Keratinocyte (primary cell): ENCODE data around the gene PDILT.

ENCODE experiments used
- CTCF ChIP-seq, 3 experiments: IDR thresholded peaks in 1 of 3; conservative IDR thresholded peaks in 1 of 3; optimal IDR thresholded peaks in 1 of 3; 2 replicates in 2 of 3; 3 replicates in 1 of 3; pipeline versions ENCODE3 to v1.5.1; 2011; ENCODE audit warnings: low read length in 3 of 3, mild to moderate bottlenecking in 3 of 3, moderate library complexity in 2 of 3, control low read depth in 1 of 3, inconsistent platforms in 1 of 3; ENCODE audit not compliant: insufficient read depth in 2 of 3; ENCODE audit errors: extremely low read depth in 1 of 3
- EZH2 ChIP-seq: IDR thresholded peaks from one replicate; pipeline ENCODE4 v1.6.1; 2012; ENCODE audit warnings: inconsistent platforms, mild to moderate bottlenecking, low read length, moderate library complexity

- TF ChIP-seq CTCF (optimal IDR thresholded peaks at IDR 0.05 in 1 of 3, IDR thresholded peaks at IDR 0.05 in 1 of 3, conservative IDR thresholded peaks at IDR 0.05 in 1 of 3; ENCODE audit: extremely low read depth in 1 of 3, insufficient read depth in 2 of 3, low read length in 3 of 3): no peak
- TF ChIP-seq EZH2: no peak
These were observed 81.8 kb downstream of the PDILT start for GRCh38 chr16:20322696-20323095.
